PFSK-1 (cell line): Measurements from ENCODE around the gene ARHGEF10L.

Source experiments
- POLR2AphosphoS5 ChIP-seq: IDR thresholded peaks from 2 replicates; pipeline ENCODE4 v1.6.1; 2012; ENCODE audit warnings: low read depth, mild to moderate bottlenecking, control low read depth, low read length, moderate library complexity
- TF ChIP-seq, protein P1 (sequence below), 2 experiments: IDR thresholded peaks; 2 replicates each; pipeline versions ENCODE4 v1.6.1 to v1.8.0; 2011 to 2012; ENCODE audit warnings: low read depth in 2 of 2, low read length in 2 of 2, control low read depth in 1 of 2, inconsistent platforms in 1 of 2, mild to moderate bottlenecking in 1 of 2, moderate library complexity in 1 of 2; ENCODE audit not compliant: insufficient read depth in 1 of 2

GRCh38 chr1:17615157-17615556 lies 75.7 kb downstream of the ARHGEF10L start:
- TF ChIP-seq, protein P1, sequence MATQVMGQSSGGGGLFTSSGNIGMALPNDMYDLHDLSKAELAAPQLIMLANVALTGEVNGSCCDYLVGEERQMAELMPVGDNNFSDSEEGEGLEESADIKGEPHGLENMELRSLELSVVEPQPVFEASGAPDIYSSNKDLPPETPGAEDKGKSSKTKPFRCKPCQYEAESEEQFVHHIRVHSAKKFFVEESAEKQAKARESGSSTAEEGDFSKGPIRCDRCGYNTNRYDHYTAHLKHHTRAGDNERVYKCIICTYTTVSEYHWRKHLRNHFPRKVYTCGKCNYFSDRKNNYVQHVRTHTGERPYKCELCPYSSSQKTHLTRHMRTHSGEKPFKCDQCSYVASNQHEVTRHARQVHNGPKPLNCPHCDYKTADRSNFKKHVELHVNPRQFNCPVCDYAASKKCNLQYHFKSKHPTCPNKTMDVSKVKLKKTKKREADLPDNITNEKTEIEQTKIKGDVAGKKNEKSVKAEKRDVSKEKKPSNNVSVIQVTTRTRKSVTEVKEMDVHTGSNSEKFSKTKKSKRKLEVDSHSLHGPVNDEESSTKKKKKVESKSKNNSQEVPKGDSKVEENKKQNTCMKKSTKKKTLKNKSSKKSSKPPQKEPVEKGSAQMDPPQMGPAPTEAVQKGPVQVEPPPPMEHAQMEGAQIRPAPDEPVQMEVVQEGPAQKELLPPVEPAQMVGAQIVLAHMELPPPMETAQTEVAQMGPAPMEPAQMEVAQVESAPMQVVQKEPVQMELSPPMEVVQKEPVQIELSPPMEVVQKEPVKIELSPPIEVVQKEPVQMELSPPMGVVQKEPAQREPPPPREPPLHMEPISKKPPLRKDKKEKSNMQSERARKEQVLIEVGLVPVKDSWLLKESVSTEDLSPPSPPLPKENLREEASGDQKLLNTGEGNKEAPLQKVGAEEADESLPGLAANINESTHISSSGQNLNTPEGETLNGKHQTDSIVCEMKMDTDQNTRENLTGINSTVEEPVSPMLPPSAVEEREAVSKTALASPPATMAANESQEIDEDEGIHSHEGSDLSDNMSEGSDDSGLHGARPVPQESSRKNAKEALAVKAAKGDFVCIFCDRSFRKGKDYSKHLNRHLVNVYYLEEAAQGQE (IDR thresholded peaks at IDR 0.05; ENCODE audit: insufficient read depth in 1 of 2, low read depth in 2 of 2, low read length in 2 of 2) = no peak
- no peak for TF ChIP-seq POLR2AphosphoS5
